Osteocyte (in vitro differentiated cells): Measurements from ENCODE around the gene C9orf43. TPM values are rescaled to one million over a fixed set of nuclear protein-coding genes. Genes with fewer than 3 reads are reported as not detected.
"Not testable (repeated sequence)": the region's sequence is repeated elsewhere in the genome, so short reads cannot be mapped to it uniquely, and the experiment has no call there.

Experiments used
- DNase-seq: peaks from one replicate; pipeline ENCODE4 v3.0.0; 2021; ENCODE audit warnings: mixed read lengths; ENCODE audit not compliant: unreplicated experiment; ENCODE audit errors: extremely low spot score
- H3K27ac Mint-ChIP-seq: one replicate; pipeline ENCODE4 v1.8.0; 2021; ENCODE audit warnings: mild to moderate bottlenecking, mixed read lengths; ENCODE audit not compliant: unreplicated experiment
- H3K27me3 Mint-ChIP-seq: one replicate; pipeline ENCODE4 v1.8.0; 2021; ENCODE audit warnings: mixed read lengths; ENCODE audit not compliant: unreplicated experiment
- H3K36me3 Mint-ChIP-seq: one replicate; pipeline ENCODE4 v1.8.0; 2021; ENCODE audit warnings: mixed read lengths; ENCODE audit not compliant: unreplicated experiment
- H3K4me1 Mint-ChIP-seq: one replicate; pipeline ENCODE4 v1.8.0; 2021; ENCODE audit warnings: mixed read lengths; ENCODE audit not compliant: unreplicated experiment
- H3K4me3 Mint-ChIP-seq: one replicate; pipeline ENCODE4 v1.8.0; 2021; ENCODE audit warnings: mild to moderate bottlenecking, moderate library complexity, mixed read lengths; ENCODE audit not compliant: unreplicated experiment
- H3K9me3 Mint-ChIP-seq: one replicate; pipeline ENCODE4 v1.8.0; 2021; ENCODE audit warnings: mixed read lengths; ENCODE audit not compliant: unreplicated experiment
- total RNA-seq: library from RNA; stranded (reverse); gene quantifications from 2 replicates; pipeline ENCODE4 v1.2.1, GENCODE V29; 2021
- TF ChIP-seq, protein P1 (sequence below): fragments of 200-600 bp; sonication (generic); IDR thresholded peaks from 2 replicates; pipeline ENCODE4 v1.5.0; 2021; ENCODE audit warnings: antibody characterized with exemption, mild to moderate bottlenecking, moderate library complexity

C9orf43 gene
- total RNA-seq, 1 donor from 2014 or later = 0.43 TPM

DNA sequence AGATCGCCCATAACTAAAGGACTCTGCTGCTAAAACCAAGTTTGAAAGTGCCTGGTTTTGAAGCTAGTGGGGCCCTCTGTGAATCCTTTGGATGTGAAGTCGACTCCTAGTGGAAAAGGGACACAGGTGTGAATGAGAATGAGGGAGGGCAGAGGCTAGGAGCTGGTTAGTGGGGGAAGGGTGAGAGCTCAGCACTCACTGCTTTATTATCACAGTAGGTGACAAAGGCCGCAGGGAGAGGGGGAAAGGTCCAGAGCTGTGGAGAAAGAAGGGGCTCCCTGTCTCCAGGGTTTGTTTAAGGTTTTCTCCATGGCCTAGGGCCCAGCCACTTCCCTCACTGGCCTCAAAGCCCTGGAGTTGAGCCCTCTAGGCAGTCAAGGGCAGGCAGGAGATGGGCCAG, 37.3 kb upstream of the C9orf43 start:
- H3K36me3 Mint-ChIP-seq = peaks cover 7% of the 10 kb centered on the region
- no peak for DNase-seq
- peaks cover 6% of the 10 kb centered on the region for H3K4me1 Mint-ChIP-seq
- H3K27me3 Mint-ChIP-seq = no peaks in the 10 kb centered on the region
- TF ChIP-seq, protein P1, sequence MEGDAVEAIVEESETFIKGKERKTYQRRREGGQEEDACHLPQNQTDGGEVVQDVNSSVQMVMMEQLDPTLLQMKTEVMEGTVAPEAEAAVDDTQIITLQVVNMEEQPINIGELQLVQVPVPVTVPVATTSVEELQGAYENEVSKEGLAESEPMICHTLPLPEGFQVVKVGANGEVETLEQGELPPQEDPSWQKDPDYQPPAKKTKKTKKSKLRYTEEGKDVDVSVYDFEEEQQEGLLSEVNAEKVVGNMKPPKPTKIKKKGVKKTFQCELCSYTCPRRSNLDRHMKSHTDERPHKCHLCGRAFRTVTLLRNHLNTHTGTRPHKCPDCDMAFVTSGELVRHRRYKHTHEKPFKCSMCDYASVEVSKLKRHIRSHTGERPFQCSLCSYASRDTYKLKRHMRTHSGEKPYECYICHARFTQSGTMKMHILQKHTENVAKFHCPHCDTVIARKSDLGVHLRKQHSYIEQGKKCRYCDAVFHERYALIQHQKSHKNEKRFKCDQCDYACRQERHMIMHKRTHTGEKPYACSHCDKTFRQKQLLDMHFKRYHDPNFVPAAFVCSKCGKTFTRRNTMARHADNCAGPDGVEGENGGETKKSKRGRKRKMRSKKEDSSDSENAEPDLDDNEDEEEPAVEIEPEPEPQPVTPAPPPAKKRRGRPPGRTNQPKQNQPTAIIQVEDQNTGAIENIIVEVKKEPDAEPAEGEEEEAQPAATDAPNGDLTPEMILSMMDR = no peak
- H3K27ac Mint-ChIP-seq = no peak overlapping the region
- H3K9me3 Mint-ChIP-seq = no peaks in the 10 kb centered on the region
- H3K4me3 Mint-ChIP-seq = no peak overlapping the region

GRCh38 chr9:113373676-113374392, 36.7 kb upstream of the C9orf43 start:
- H3K27ac Mint-ChIP-seq = no peak overlapping the region
- no peak for DNase-seq
- H3K27me3 Mint-ChIP-seq = no peaks in the 10 kb centered on the region
- H3K9me3 Mint-ChIP-seq = no peaks in the 10 kb centered on the region
- H3K4me3 Mint-ChIP-seq = no peak overlapping the region
- TF ChIP-seq, protein P1 = no peak
- H3K36me3 Mint-ChIP-seq = peaks cover 7% of the 10 kb centered on the region
- peaks cover 6% of the 10 kb centered on the region for H3K4me1 Mint-ChIP-seq

DNA sequence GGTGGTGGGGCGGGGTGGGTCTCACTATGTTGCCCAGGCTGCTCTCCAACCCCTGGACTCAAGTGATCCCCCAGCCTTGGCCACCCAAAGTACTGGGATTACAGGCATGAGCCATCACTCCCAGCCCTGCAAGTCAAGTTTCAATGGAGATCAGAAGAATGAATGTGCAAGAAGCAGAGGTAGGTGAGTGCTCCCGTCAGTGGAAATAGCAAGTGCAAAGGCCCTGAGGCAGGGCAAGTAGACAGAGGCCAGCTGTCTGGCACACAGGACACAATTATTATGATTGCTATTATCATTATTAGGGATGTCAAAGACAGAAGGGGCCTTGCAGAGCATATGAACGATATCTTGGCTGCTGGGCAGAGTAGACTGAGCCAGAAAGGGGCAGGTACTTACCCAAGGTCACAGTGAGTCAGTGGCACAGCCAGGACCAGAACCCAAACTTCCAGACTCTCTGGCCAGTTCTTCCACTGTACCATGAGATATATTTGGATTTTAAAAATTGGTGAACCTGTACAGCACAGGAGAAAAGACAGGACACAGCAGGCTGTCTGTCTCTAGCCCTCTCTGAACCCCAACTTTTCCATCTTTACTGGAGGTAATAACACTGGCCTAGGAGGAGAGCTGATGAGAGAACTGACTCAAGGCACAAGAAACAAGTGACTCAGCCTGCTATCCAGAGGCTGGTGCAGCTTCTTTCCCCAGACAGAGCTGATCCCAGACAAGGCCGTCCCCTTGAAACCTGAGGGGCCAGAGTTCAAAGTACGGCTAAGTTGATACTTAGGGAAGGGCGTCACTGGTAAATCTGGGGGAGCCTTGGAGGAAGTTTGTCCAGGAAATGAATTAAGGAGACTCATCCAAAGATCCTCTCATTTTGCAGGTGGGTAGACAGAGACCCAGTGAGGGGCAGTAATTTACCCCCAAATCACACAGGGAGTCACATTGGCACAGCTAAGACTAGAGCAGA, 35.2 kb upstream of the C9orf43 start:
- H3K4me1 Mint-ChIP-seq = peaks cover 6% of the 10 kb centered on the region
- no peaks in the 10 kb centered on the region for H3K27me3 Mint-ChIP-seq
- H3K4me3 Mint-ChIP-seq = peak overlapping the region; percentile 79
- H3K27ac Mint-ChIP-seq = no peak overlapping the region
- H3K9me3 Mint-ChIP-seq = no peaks in the 10 kb centered on the region
- no peak for DNase-seq
- TF ChIP-seq, protein P1 = no peak
- H3K36me3 Mint-ChIP-seq = peaks cover 7% of the 10 kb centered on the region

DNA sequence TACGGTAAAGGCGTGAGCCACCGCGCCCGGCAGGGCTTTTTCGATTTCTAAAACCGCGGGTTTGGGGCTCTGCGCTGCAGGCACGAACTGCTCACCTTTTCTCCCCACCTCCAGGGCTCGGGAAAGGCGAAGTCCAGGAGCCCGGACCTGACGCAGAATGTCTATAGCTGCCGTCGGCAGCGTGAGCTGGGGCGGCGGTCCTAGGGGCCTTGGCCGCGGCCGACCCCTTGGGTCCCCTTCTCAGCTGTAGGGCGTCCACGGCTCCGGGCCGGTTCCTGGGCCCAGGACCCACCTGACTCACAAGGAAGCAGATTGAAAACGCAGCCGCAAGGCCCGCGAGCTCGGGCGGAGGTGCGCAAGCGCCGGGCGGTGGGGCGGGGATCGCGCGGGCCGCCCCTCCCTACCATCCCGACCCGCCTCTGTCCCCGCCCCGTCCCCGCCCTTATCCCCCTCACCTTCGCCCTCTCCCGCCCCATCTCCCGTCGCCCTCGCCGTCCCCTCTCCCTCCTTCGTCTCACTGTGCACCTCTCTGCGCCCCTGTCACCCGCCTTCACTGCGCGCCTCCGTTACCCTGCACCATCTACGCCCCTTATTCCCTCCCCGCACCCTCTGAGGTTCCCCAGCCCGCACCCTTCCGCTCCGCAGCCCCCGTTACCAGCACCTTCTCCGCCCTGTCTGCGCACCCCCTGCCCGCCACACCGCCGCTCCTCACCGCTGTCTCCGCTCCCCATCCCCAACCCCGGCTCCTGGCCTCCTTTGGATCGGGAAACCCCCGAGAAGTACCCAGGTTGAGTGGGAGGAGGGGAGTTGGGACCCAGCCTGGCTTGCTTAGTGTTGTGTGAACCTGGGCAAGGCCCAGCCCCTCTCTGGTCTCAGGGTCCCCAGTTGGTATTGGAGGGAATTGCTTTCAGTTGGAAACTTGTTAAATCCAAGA, 33.6 kb upstream of the C9orf43 start, which contains the start of gene HDHD3:
Gene HDHD3, minus strand, starts transcription at position 353 of the 934 bp plus-strand sequence. CDS start 2,632 bp downstream, outside the sequence.
- DNase-seq = no peak
- no peaks in the 10 kb centered on the region for H3K27me3 Mint-ChIP-seq
- H3K27ac Mint-ChIP-seq = no peak within 1 kb of the TSS
- peaks cover 6% of the 10 kb centered on the region for H3K4me1 Mint-ChIP-seq
- H3K9me3 Mint-ChIP-seq = no peaks in the 10 kb centered on the region
- TF ChIP-seq, protein P1 = no peak
- H3K36me3 Mint-ChIP-seq = peaks cover 7% of the 10 kb centered on the region
- peak within 1 kb of the TSS; percentile 79 for H3K4me3 Mint-ChIP-seq

DNA sequence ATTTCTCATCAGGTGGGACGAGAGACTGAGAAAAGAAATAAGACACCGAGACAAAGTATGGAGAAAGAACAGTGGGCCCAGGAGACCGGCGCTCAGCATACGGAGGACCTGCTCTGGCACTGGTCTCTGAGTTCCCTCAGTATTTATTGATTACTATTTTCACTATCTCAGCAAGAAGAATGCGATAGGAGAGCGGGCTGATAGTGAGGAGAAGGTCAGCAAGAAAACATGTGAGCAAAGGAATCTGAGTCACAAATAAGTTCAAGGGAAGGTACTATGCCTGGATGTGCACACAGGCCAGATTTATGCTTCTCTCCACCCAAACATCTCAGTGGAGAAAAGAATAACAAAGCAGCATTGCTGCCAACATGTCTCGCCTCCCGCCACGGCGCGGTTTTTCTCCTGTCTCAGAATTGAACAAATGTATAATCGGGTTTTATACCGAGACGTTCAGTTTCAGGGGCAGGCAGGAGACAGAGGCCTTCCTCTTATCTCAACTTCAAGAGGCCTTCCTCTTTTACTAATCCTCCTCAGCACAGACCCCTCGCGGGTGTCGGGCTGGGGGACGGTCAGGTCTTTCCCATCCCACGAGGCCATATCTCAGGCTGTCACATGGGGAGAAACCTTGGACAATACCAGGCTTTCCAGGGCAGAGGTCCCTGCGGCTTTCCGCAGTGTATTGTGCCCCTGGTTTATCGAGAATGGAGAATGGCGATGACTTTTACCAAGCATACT, 31.3 kb upstream of the C9orf43 start:
- H3K27me3 Mint-ChIP-seq, H3K4me3 Mint-ChIP-seq, H3K4me1 Mint-ChIP-seq, H3K9me3 Mint-ChIP-seq, H3K36me3 Mint-ChIP-seq, H3K27ac Mint-ChIP-seq, DNase-seq: not testable (repeated sequence)

DNA sequence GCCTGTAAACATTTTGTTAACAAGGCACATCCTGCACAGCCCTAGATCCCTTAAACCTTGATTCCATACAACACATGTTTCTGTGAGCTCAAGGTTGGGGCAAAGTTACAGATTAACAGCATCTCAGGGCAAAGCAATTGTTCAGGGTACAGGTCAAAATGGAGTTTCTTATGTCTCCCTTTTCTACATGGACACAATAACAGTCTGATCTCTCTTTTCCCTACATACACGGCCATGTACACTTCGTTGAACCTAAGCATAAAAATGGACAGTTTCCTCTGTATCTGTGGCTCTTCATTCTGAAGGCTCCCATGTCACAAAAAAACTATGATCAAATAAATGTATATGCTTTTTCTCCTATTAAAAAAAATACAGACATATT, 30.7 kb upstream of the C9orf43 start:
- H3K4me3 Mint-ChIP-seq, H3K36me3 Mint-ChIP-seq, H3K9me3 Mint-ChIP-seq, DNase-seq, H3K4me1 Mint-ChIP-seq, H3K27ac Mint-ChIP-seq, H3K27me3 Mint-ChIP-seq: not testable (repeated sequence)
